Skeletal muscle tissue (tissue), 4 donors: Measurements from ENCODE around the gene CCDC9B. TPM values are rescaled to one million over a fixed set of nuclear protein-coding genes. Genes with fewer than 3 reads are reported as not detected.

Source experiments
- H3K27ac ChIP-seq: one replicate; pipeline ENCODE4 v1.7.0; 2013; ENCODE audit warnings: mild to moderate bottlenecking, low read depth, low read length, inconsistent platforms
- H3K27me3 ChIP-seq, 3 donors: one replicate each; pipeline ENCODE4 v1.7.0; 2013; ENCODE audit warnings: low read length in 3 of 3; ENCODE audit not compliant: control insufficient read depth in 3 of 3, insufficient read depth in 3 of 3
- H3K36me3 ChIP-seq, 3 donors: one replicate each; pipeline ENCODE4 v1.7.0; 2013; ENCODE audit warnings: low read length in 3 of 3; ENCODE audit not compliant: control insufficient read depth in 3 of 3, insufficient read depth in 3 of 3
- H3K4me1 ChIP-seq, 3 donors: one replicate each; pipeline ENCODE4 v1.7.0; 2013; ENCODE audit warnings: low read length in 3 of 3, mild to moderate bottlenecking in 3 of 3; ENCODE audit not compliant: control insufficient read depth in 3 of 3, insufficient read depth in 3 of 3
- H3K4me3 ChIP-seq, 3 donors: one replicate each; pipeline ENCODE4 v1.7.0; 2013; ENCODE audit warnings: low read length in 3 of 3
- H3K9ac ChIP-seq, 3 donors: one replicate each; pipeline ENCODE4 v1.7.0; 2013; ENCODE audit warnings: low read length in 3 of 3, mild to moderate bottlenecking in 3 of 3, moderate library complexity in 2 of 3, low read depth in 1 of 3
- H3K9me3 ChIP-seq, 3 donors: one replicate each; pipeline ENCODE4 v1.7.0; 2013; ENCODE audit warnings: low read length in 3 of 3; ENCODE audit not compliant: control insufficient read depth in 3 of 3
- total RNA-seq: library from RNA; depleted of rRNA; stranded (reverse); fragments of >200 nt; gene quantifications from one replicate; pipeline ENCODE4 v1.2.3, GENCODE V29; 2014
- donor health status: Osteomylitis.

The CCDC9B gene
- total RNA-seq, 1 donor from 2014 or later = 2.1 TPM

DNA sequence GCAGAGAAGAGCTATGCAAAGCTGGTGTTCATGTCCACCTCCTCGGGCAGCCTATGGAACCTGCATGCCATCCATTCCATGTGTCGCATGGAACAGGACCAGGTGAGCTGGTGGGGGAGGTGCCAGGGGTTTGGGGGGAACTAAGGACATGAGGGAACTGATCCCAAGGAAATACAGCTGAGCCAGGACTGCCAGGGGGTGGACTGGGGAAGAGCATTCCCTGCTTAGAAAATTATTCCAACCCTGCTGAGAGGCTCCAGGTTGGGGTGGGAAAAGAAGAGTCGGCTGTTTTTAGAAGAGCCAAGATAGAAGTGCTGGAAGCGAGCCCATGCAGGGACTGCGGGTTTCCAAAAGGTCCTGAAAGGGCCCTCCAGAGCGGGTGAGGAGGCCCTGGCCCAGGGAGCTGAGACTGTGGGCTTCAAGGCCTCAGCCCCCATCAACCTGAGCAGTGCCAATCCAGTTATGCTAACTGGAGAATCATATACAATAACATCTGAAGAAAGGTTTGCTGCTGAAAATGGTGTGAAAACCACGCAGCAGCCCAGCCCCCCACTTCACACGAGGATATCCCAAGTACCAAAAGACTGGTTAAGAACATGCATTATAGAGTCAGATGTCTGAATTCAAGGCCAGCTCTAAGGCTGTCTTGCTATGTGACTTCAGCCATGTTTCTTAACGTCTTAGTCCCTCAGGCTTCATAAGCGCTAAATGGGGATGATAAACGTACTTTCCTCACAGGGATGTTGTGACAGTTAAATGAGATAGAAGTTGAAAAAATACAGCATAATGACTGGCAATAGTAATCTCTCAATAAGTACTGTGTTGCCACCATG is 25.1 kb upstream of the CCDC9B start:
- no peak overlapping the region for H3K4me3 ChIP-seq
- no peaks in the 10 kb centered on the region for H3K36me3 ChIP-seq
- H3K27me3 ChIP-seq = no peaks in the 10 kb centered on the region
- H3K4me1 ChIP-seq = peaks cover 19 to 33% (median 32%) of the 10 kb centered on the region in 3 donors
- H3K9me3 ChIP-seq = no peaks in the 10 kb centered on the region
- no peak overlapping the region for H3K27ac ChIP-seq
- H3K9ac ChIP-seq = no peak overlapping the region

DNA sequence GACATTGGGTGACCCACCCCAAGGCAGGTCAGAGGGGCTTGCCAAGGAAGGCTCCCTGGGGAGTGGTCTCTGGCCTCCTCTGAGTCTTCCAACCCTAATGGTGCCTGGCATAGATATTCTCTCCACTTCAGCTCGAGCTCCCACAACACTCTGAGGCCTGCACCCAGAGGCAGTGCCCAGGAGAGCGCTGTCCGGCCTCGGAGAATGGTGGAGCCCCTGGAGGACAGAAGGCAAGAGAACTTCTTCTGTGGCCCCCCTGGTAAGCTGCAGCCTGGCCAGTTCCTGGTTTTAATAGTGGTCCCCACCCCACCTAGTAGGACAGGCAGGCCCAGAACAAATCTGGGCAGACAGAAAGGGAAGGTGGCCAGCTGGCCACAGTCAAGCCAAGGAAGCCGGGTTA is 24.3 kb upstream of the CCDC9B start:
- Histone ChIP-seq H3K4me1 (peaks cover 19 to 33% (median 32%) of the 10 kb centered on the region in 3 donors), H3K36me3 (no peaks in the 10 kb centered on the region), H3K9me3 (no peaks in the 10 kb centered on the region), H3K27ac (no peak overlapping the region), H3K4me3 (no peak overlapping the region), H3K27me3 (no peaks in the 10 kb centered on the region), H3K9ac (no peak overlapping the region)

DNA sequence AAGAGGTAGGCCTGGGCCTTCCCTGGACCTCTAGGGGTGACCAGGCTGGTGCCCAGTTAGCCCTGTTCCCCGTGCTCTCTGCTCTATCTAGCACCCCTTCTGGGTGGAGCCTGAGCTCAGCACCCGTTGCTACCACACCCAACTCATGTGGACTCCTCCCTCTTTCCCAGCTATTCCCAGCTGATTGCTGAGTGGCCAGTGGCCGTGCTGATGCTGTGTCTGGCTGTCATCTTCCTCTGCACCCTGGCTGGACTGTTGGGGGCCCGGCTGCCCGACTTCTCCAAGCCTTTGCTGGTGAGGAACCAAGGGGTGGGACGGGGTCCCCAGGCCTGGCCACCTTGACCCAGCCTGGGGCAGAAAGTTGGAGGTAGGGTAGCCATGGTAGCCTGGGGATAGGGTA is 23.5 kb upstream of the CCDC9B start:
- H3K27me3 ChIP-seq = no peaks in the 10 kb centered on the region
- H3K9me3 ChIP-seq = no peaks in the 10 kb centered on the region

DNA sequence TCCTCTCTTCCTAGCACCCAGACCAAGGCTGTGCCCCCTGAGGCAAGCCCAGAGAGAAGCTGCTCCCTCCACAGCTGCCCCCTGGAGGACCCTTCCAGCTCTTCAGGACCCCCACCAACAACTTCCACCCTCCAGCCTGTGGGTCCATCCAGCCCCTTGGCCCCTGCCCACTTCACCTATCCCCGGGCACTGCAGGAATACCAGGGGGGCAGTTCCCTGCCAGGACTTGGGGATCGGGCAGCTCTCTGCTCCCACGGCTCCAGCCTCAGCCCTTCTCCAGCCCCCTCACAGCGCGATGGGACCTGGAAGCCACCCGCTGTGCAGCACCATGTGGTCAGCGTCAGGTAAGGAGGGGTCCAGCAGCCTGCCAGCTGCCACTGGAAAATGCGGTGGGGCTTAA is 22.9 kb upstream of the CCDC9B start:
- no peaks in the 10 kb centered on the region for H3K27me3 ChIP-seq
- H3K36me3 ChIP-seq = no peaks in the 10 kb centered on the region
- H3K4me3 ChIP-seq = no peak overlapping the region
- peaks cover 25 to 37% (median 36%) of the 10 kb centered on the region in 3 donors for H3K4me1 ChIP-seq
- no peak overlapping the region for H3K9ac ChIP-seq
- no peak overlapping the region for H3K27ac ChIP-seq
- no peaks in the 10 kb centered on the region for H3K9me3 ChIP-seq

More for the DNA sequence above, 23.5 kb upstream of the CCDC9B start:
- Histone ChIP-seq H3K27ac (no peak overlapping the region), H3K36me3 (no peaks in the 10 kb centered on the region), H3K4me1 (peaks cover 19 to 33% (median 32%) of the 10 kb centered on the region in 3 donors), H3K4me3 (no peak overlapping the region), H3K9ac (no peak overlapping the region)

DNA sequence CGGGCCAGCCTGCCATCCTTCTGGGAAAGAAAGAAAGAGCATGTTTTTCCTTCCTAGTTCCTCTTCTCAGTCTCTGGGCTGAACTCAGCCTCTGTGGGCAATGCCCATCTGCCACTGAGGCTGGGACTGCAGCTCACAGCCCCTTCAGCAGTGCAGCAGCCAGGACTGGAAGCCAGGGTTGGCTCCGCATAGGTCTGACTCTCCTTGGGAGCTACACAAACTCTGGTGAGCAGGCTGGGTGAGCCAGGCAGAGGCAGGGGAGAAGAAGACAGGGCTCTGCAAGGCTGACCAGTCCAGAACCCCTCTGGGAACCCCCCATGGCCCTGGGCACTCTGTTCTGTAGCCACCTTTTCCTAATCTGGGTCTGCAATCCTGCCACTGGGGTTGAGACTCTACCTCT is 20.9 kb upstream of the CCDC9B start:
- H3K9me3 ChIP-seq = no peaks in the 10 kb centered on the region
- no peak overlapping the region for H3K27ac ChIP-seq
- no peaks in the 10 kb centered on the region for H3K27me3 ChIP-seq
- peaks cover 18 to 31% (median 29%) of the 10 kb centered on the region in 3 donors for H3K4me1 ChIP-seq
- no peak overlapping the region for H3K9ac ChIP-seq
- no peaks in the 10 kb centered on the region for H3K36me3 ChIP-seq
- no peak overlapping the region for H3K4me3 ChIP-seq

DNA sequence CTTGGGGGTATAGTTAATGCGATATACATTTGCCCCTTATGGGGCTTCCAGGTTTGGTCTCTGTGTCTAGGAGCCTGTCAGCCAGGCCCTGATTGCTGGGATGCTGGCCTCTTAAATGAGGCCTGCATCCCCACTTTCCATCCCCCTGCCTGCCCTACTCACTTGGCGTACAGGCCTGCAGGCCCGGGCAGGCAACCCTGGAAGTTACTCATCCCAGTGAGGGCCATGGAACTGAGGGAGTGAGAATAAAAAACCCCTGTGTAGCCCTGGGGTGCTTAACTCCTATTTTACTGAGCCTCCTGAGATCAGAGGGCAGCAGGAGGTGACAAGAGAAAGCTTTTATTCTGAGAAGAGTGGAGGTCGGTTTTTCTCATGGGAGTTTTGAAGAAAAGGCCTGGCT is 19.3 kb upstream of the CCDC9B start:
- Histone ChIP-seq H3K36me3 (no peaks in the 10 kb centered on the region), H3K4me3 (no peak overlapping the region), H3K27me3 (no peaks in the 10 kb centered on the region), H3K9ac (no peak overlapping the region), H3K4me1 (peaks cover 14 to 17% (median 15%) of the 10 kb centered on the region in 3 donors), H3K9me3 (no peaks in the 10 kb centered on the region), H3K27ac (no peak overlapping the region)

DNA sequence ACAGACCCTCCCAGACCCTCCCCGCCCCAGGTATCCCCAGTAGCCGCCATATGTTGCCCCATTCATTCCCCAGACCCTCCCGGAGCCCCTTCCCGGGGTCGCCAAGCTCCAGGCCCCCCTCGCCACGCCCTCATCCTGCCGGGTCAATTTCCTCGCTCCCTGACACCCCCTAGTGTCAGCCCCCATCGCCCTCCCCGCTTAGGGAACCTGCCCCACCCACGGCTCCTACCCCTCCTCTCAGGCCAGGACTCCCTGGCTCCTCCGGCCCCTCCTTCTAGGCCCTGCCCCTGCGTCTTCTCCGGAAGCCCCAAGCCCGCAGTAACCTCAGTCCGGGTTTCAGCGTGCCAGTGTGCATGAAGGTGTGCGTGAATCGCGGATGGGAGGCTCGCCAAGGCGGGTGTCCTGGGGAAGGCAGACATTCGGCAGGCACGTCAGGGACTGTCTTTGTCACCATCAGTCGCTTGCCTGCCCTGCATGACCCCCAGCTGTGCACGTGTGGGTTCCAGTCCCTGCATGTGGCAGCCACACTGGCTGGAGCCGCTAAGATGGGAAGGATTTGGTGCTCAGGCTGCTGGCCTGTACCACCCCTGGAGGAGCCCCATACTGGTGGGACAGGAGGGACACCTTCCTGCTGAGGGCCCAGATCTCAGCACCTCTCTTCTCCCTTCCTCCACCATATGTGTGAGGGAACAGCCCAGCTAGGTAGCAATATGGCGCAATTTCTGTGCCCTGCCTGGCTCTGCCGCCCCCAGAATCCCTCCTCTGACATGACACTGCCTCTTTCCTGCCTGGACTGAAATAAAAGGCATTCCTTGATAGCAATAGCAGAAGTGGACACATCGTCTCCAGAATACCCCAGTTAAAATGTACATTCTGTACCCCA is 18.0 kb upstream of the CCDC9B start:
- Histone ChIP-seq H3K9ac (no peak overlapping the region), H3K9me3 (no peaks in the 10 kb centered on the region), H3K27me3 (no peaks in the 10 kb centered on the region), H3K4me3 (peak overlapping the region in 2 of 3 donors; percentile 41 to 63), H3K27ac (no peak overlapping the region), H3K36me3 (no peaks in the 10 kb centered on the region), H3K4me1 (peaks cover 24 to 28% (median 25%) of the 10 kb centered on the region in 3 donors)

DNA sequence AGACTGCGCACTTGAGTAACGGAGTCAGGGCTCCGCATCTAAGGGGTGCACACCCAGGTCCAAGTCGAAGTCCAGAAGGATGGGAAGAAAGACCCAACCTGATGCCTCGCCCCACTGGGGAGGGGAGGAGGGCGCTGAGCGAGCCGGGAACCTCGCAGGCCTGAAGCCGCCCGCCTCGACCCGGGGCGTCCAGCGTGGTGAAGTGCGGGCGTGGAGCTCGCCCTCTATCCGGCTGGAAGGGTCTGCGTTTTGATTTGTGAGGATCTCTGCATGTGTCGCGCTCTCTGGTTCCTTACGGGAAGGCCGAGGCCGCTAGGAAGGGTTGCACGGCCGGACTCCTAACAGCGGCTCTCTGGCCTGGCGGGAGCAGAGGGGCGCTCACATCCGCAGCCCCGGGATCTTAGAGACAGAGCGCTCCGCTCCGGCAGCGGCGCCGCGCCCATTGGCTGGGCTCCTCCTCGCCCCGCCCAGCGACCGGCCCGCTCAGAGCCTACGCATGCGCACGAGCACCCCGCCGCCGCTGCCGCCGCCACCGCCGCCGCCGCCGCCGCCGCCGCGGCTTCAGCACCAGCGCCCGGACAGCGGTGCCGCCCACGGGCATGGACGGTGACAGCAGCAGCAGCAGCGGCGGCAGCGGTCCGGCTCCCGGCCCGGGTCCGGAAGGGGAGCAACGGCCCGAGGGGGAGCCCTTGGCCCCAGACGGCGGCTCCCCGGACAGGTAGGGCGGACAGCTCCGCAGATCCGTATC is 17.2 kb upstream of the CCDC9B start, which contains the start of gene DISP2:
TSS of gene DISP2 (plus strand) at position 497 of the 748 bp plus-strand sequence. CDS start at position 600, 103 bp downstream.
- Histone ChIP-seq H3K27me3 (no peaks in the 10 kb centered on the region), H3K27ac (no peak within 1 kb of the TSS), H3K4me3 (peak within 1 kb of the TSS; percentile 63 to 76 (median 73)), H3K9me3 (no peaks in the 10 kb centered on the region), H3K4me1 (peaks cover 29 to 35% (median 32%) of the 10 kb centered on the region in 3 donors), H3K9ac (peak within 1 kb of the TSS in 2 of 3 donors; percentile 38 to 62), H3K36me3 (no peaks in the 10 kb centered on the region)

DNA sequence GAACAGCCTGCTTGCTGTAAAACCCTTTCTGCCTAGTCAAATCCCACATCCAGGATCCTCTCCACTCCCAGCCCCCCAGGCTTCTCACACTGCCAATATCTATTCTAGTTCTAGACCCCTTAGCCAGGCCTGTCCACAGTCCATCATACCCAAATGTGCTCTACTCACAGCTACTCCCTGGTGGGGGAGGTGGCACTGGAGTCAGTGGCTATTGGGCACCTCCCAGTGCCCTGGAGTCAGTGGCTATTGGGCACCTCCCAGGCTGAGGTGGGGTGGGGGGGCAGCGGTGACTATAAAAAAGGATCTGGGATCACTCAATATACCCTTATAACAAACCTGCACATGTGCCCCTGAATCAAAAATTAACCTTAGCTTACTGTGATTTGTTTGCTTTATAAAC is 16.5 kb upstream of the CCDC9B start:
- Histone ChIP-seq H3K27ac (no peak overlapping the region), H3K4me3 (peak overlapping the region in 1 of 3 donors; percentile 76), H3K9ac (no peak overlapping the region)

More for the DNA sequence above, 16.5 kb upstream of the CCDC9B start:
- Histone ChIP-seq H3K9me3 (no peaks in the 10 kb centered on the region), H3K36me3 (no peaks in the 10 kb centered on the region), H3K4me1 (peaks cover 29 to 35% (median 32%) of the 10 kb centered on the region in 3 donors), H3K27me3 (no peaks in the 10 kb centered on the region)
